HepG2 (cell line): Measurements from ENCODE around the gene ZNF888. TPM values are rescaled to one million over a fixed set of nuclear protein-coding genes. Genes with fewer than 3 reads are reported as not detected.
"Not testable (repeated sequence)": the region's sequence is repeated elsewhere in the genome, so short reads cannot be mapped to it uniquely, and the experiment has no call there.

Experiments
- ATAC-seq: fragments of 200-7000 bp; cut with Tn5 transposase; 3 replicates; pipeline ENCODE4 v1.9.1; 2020; ENCODE audit warnings: mild to moderate bottlenecking, moderate library complexity
- BruUV-seq: library from RNA; stranded (reverse); fragments of 400-500 nt; replicated peaks from 2 replicates; lab custom pipeline; 2021; lab: Mats Ljungman, UMichigan
- CTCF ChIA-PET: fragments of 300-600 bp; formaldehyde crosslinking; extraction: SDS; loops from one replicate; lab custom pipeline; 2021; ENCODE audit warnings: low total read pairs, inconsistent platforms, low intra/inter-chr PET ratio; lab: Yijun Ruan, JAX
- POLR2A ChIA-PET: fragments of 350-600 bp; sonication (Branson Sonifier 250); formaldehyde crosslinking; loops from one replicate; lab custom pipeline; 2020; ENCODE audit warnings: antibody characterized with exemption, inconsistent platforms; lab: Yijun Ruan, JAX
- DNase-seq: peaks from one replicate; pipeline ENCODE4 v3.0.0-alpha.2; 2015; ENCODE audit warnings: low spot score
- FAIRE-seq: peaks from 3 replicates; lab custom pipeline; 2011; peaks lifted over from hg19 to GRCh38; lab: Jason Lieb, UNC
- H2AFZ ChIP-seq: one replicate; pipeline ENCODE4 v1.6.1; 2011; ENCODE audit warnings: low read length, inconsistent platforms
- H3K27ac ChIP-seq: fragments of 300-600 bp; 3 replicates; pipeline ENCODE4 v1.8.0; 2011; ENCODE audit warnings: mixed run types, mild to moderate bottlenecking, mixed read lengths, low read length, inconsistent platforms; ENCODE audit not compliant: insufficient read depth; ENCODE audit errors: extremely low read length
- H3K27me3 ChIP-seq, 2 experiments: fragments of 200-600 bp in 1 of 2; 2 replicates in 1 of 2; 3 replicates in 1 of 2; pipeline versions ENCODE4 v1.6.0 to v1.8.0; 2011; ENCODE audit warnings: low read length in 2 of 2, mild to moderate bottlenecking in 2 of 2, moderate library complexity in 2 of 2, inconsistent platforms in 1 of 2; ENCODE audit not compliant: insufficient read depth in 2 of 2, control insufficient read depth in 1 of 2
- H3K36me3 ChIP-seq, 2 experiments: fragments of 200-600 bp in 1 of 2; replicated peaks in 1 of 2; 2 replicates in 1 of 2; 3 replicates in 1 of 2; pipeline versions ENCODE4 v1.5.1 to v1.8.0; 2011; ENCODE audit warnings: low read length in 2 of 2, inconsistent platforms in 1 of 2; ENCODE audit not compliant: insufficient read depth in 2 of 2, control insufficient read depth in 1 of 2
- H3K4me1 ChIP-seq: 2 replicates; pipeline ENCODE4 v1.5.1; 2012; ENCODE audit warnings: low read length, inconsistent platforms; ENCODE audit not compliant: insufficient read depth
- H3K4me2 ChIP-seq: 2 replicates; pipeline ENCODE4 v1.6.0; 2011; ENCODE audit warnings: low read depth, low read length, inconsistent platforms
- H3K4me3 ChIP-seq, 3 experiments: fragments of 200-600 bp in 1 of 3; sonication (generic), shearing (Covaris generic) in 1 of 3; replicated peaks in 1 of 3; 2 replicates each; pipeline ENCODE4 v1.5.1; 2011 to 2016; ENCODE audit warnings: low read length in 3 of 3, inconsistent platforms in 2 of 3, low read depth in 2 of 3, mild to moderate bottlenecking in 2 of 3, control low read depth in 1 of 3, mixed read lengths in 1 of 3; ENCODE audit not compliant: insufficient read depth in 1 of 3
- H3K79me2 ChIP-seq: one replicate; pipeline ENCODE4 v1.6.1; 2011; ENCODE audit warnings: low read length, inconsistent platforms; ENCODE audit not compliant: insufficient read depth
- H3K9ac ChIP-seq: 2 replicates; pipeline ENCODE4 v1.6.0; 2011; ENCODE audit warnings: mild to moderate bottlenecking, low read depth, low read length, inconsistent platforms; ENCODE audit not compliant: insufficient read depth
- H3K9me3 ChIP-seq: 2 replicates; pipeline ENCODE4 v1.5.1; 2012; ENCODE audit warnings: mild to moderate bottlenecking, low read length
- H4K20me1 ChIP-seq: 2 replicates; pipeline ENCODE4 v1.6.0; 2011; ENCODE audit warnings: inconsistent platforms, mild to moderate bottlenecking, low read length, moderate library complexity; ENCODE audit not compliant: insufficient read depth
- HOMEZ ChIP-seq: IDR thresholded peaks from 2 replicates; pipeline ENCODE4 v1.6.1; 2016; ENCODE audit warnings: low read depth
- SRY ChIP-seq: sonication (generic); formaldehyde crosslinking; IDR thresholded peaks from 2 replicates; pipeline ENCODE4 v1.8.0; 2022; ENCODE audit warnings: mild to moderate bottlenecking, missing genetic modification reagents
- ZNF274 ChIP-seq: sonication (generic); formaldehyde crosslinking; IDR thresholded peaks from 2 replicates; pipeline ENCODE4 v1.5.1; 2020; ENCODE audit warnings: mild to moderate bottlenecking, missing genetic modification reagents
- ZNF333 ChIP-seq: sonication (generic); formaldehyde crosslinking; IDR thresholded peaks from 2 replicates; pipeline ENCODE4 v1.4.0; 2020; ENCODE audit warnings: mild to moderate bottlenecking, missing genetic modification reagents, borderline replicate concordance
- ZNF354B ChIP-seq: sonication (generic); formaldehyde crosslinking; IDR thresholded peaks from 2 replicates; pipeline ENCODE4 v1.8.0; 2022; ENCODE audit warnings: mild to moderate bottlenecking, missing genetic modification reagents
- WGBS: methylation state at CpG from one replicate; pipeline ENCODE4 v1.1.6; 2017; ENCODE audit warnings: low lambda C conversion rate; 5-methylcytosine and 5-hydroxymethylcytosine counted together
- in situ Hi-C: cut with HindIII; loops from 2 replicates; pipeline ENCODE4 v1.10.0; 2017; ENCODE audit warnings: low pct_unique_long_range_greater_than_20kb; ENCODE audit not compliant: extremely low pct_ligation_motif_present
- intact Hi-C: fragments of 100-400 bp; cut with micrococcal nuclease; formaldehyde crosslinking; loops from one replicate; pipeline ENCODE4 v1.10.0; 2022; ENCODE audit not compliant: unreplicated experiment
- polyA plus RNA-seq, 8 experiments: library from polyadenylated mRNA; depleted of rRNA in 3 of 8; stranded (reverse) in 7 of 8; unstranded in 1 of 8; fragments of >200 nt; fragmentation: Illumina TruSeq in 4 of 8; extraction: Trizol in 4 of 8; gene quantifications; 2 replicates each; pipeline versions ENCODE4 v1.2.1 to v1.2.3, GENCODE V29; 2011 to 2016; ENCODE audit warnings: low read depth in 4 of 8, missing spikeins in 1 of 8, mixed read lengths in 1 of 8; ENCODE audit not compliant: insufficient read depth in 1 of 8
- total RNA-seq, 5 experiments: library from RNA; depleted of rRNA; stranded (reverse); fragments of >200 nt; fragmentation: Illumina TruSeq; extraction: Trizol; gene quantifications; 2 replicates each; pipeline ENCODE4 v1.2.3, GENCODE V29; 2016; ENCODE audit warnings: low read depth in 1 of 5

ZNF888 gene
- total and polyA plus RNA-seq, 2 of the 13 experiments (the other 11 are each of a cell fraction or from before 2014, with no cell fraction given): 1.7 to 7.6 TPM

DNA sequence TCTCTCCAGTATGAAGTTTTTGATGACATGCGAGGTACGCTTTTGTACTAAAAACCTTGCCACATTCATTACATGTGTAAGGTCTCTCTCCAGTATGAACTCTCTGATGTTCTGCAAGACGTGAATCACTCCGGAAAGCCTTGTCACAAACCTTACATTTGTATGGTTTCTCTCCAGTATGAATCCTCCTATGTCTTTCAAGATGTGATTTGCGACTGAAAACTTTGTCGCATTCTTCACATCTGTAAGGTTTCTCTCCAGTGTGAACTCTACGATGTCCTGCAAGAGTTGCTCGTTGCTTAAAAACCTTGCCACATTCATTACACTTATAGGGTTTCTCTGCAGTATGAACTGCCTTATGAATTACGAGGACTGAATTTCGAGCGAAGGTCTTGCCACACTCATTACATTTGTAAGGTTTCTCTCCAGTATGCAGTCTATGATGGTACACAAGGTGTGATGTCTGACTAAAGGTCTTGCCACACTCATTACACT, 42.3 kb downstream of the ZNF888 start:
- POLR2A ChIA-PET: no interaction called here
- 35% methylated on average over 11 of the region's 11 CpGs for WGBS
- Histone ChIP-seq H3K27me3 (no peaks in the 10 kb centered on the region), H3K79me2 (no peaks in the 10 kb centered on the region), H3K9ac (no peak overlapping the region), H4K20me1 (no peaks in the 10 kb centered on the region), H3K36me3 (no peaks in the 10 kb centered on the region), H3K4me3 (no peak overlapping the region), H3K4me2 (no peak overlapping the region), H2AFZ (no peak overlapping the region), H3K27ac (no peak overlapping the region), H3K9me3 (peaks cover 76% of the 10 kb centered on the region), H3K4me1 (no peaks in the 10 kb centered on the region)
- in situ Hi-C loops: no loop called here
- no peak for FAIRE-seq
- no peak for ATAC-seq
- DNase-seq: no peak
- CTCF ChIA-PET: no interaction called here
- intact Hi-C loops: no loop called here
- no TSS peak for BruUV-seq
- TF ChIP-seq ZNF354B (CRISPR knock-in tag): no peak
- no peak for TF ChIP-seq HOMEZ
- no peak for TF ChIP-seq ZNF333 (CRISPR knock-in tag)
- no peak for TF ChIP-seq ZNF274 (CRISPR knock-in tag)
- no peak for TF ChIP-seq SRY (CRISPR knock-in tag)

DNA sequence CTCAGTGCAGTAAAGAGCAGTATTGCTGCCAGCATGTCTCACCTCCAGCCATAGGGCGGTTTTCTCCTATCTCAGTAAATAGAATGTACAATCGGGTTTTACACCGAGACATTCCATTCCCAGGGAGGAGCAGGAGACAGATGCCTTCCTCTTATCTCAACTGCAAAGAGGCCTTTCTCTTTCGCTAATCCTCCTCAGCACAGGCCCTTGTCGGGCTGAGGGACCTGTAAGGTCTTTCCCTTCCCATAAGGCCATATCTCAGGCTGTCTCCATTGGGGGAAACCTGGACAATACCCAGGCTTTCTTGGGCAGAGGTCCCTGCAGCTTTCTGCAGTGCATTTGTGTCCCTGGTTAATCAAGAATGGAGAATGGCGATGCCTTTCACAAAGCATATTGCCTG, 50.2 kb downstream of the ZNF888 start:
- H3K4me3 ChIP-seq, in situ Hi-C loops, FAIRE-seq, H3K9ac ChIP-seq, intact Hi-C loops, H4K20me1 ChIP-seq, POLR2A ChIA-PET, H3K27ac ChIP-seq, H3K4me2 ChIP-seq, H3K36me3 ChIP-seq, ATAC-seq, H3K4me1 ChIP-seq, H2AFZ ChIP-seq, BruUV-seq, CTCF ChIA-PET, H3K79me2 ChIP-seq, H3K27me3 ChIP-seq, DNase-seq: not testable (repeated sequence)
- 24% methylated on average over 6 of the region's 6 CpGs for WGBS
- H3K9me3 ChIP-seq: peaks cover 29% of the 10 kb centered on the region
